AG04449 (cell line): ENCODE measurements around the gene STK11.

Experiments
- CTCF ChIA-PET: fragments of 350-600 bp; formaldehyde crosslinking; extraction: SDS; loops from one replicate; lab custom pipeline; 2021; ENCODE audit warnings: antibody characterized with exemption; lab: Yijun Ruan, JAX
- POLR2A ChIA-PET: fragments of 400-600, 350-600 bp; formaldehyde crosslinking; extraction: SDS; loops from one replicate; lab custom pipeline; 2020; ENCODE audit warnings: antibody characterized with exemption, inconsistent platforms; lab: Yijun Ruan, JAX
- DNase-seq: peaks from one replicate; pipeline ENCODE4 v3.0.0-alpha.2; 2010; ENCODE audit warnings: low read depth, low spot score
- H3K4me3 ChIP-seq: 2 replicates; pipeline ENCODE4 v1.5.1; 2011; ENCODE audit warnings: low read depth, mild to moderate bottlenecking, control low read depth, low read length
- CTCF ChIP-seq: IDR thresholded peaks from one replicate; pipeline ENCODE4 v1.5.1; 2011; ENCODE audit warnings: mild to moderate bottlenecking, moderate library complexity, low read length, control low read depth, inconsistent platforms; ENCODE audit not compliant: insufficient read depth; ENCODE audit errors: missing control alignments

STK11 gene

GRCh38 chr19:1224847-1225246 lies 19.3 kb downstream of the STK11 start:
- ChIA-PET POLR2A (interaction anchor here (1.4 kb wide), 1 partner anchor 11 kb away, joined by 5 read pairs; no protein-coding TSS in a partner anchor), CTCF (interaction anchor here (1.0 to 1.4 kb wide), 7 partner anchors 8 to 200 kb away, joined by 3 to 8 read pairs (median 3); no protein-coding TSS in a partner anchor)
- no peak for DNase-seq
- no peak for TF ChIP-seq CTCF
- no peak overlapping the region for H3K4me3 ChIP-seq

- ChIA-PET CTCF (interaction anchor here (0.7 to 1.4 kb wide), 10 partner anchors 9 to 201 kb away, joined by 3 to 8 read pairs (median 3); no protein-coding TSS in a partner anchor), POLR2A (interaction anchor here (1.4 kb wide), 1 partner anchor 12 kb away, joined by 5 read pairs; no protein-coding TSS in a partner anchor)
- DNase-seq: no peak
- H3K4me3 ChIP-seq: no peak overlapping the region
- TF ChIP-seq CTCF: no peak
Measured at GRCh38 chr19:1225440-1226226, 20.1 kb downstream of the STK11 start.

- POLR2A ChIA-PET: no interaction called here
- no peak overlapping the region for H3K4me3 ChIP-seq
- CTCF ChIA-PET: interaction anchor here (1.2 to 1.4 kb wide), 2 partner anchors 10 to 31 kb away, joined by 3 to 5 read pairs; no protein-coding TSS in a partner anchor
- DNase-seq: no peak
- TF ChIP-seq CTCF: no peak
Measured at GRCh38 chr19:1226227-1226518, 20.6 kb downstream of the STK11 start.

- TF ChIP-seq CTCF: no peak
- no peak for DNase-seq
- POLR2A ChIA-PET: no interaction called here
- no peak overlapping the region for H3K4me3 ChIP-seq
- CTCF ChIA-PET: interaction anchor here (1.2 to 1.4 kb wide), 3 partner anchors 10 to 32 kb away, joined by 3 to 5 read pairs (median 3); no protein-coding TSS in a partner anchor
Measured at GRCh38 chr19:1226522-1227303, 21.1 kb downstream of the STK11 start.

- TF ChIP-seq CTCF: no peak
Measured at GRCh38 chr19:1227304-1228054, 21.9 kb downstream of the STK11 start.

More at GRCh38 chr19:1227304-1228054, 21.9 kb downstream of the STK11 start:
- DNase-seq: no peak
- ChIA-PET CTCF (interaction anchor here (1.1 to 1.2 kb wide), 2 partner anchors 11 to 13 kb away, joined by 3 read pairs; no protein-coding TSS in a partner anchor), POLR2A (no interaction called here)
- H3K4me3 ChIP-seq: no peak overlapping the region
